Camera-type eye (tissue), 1 donor: ENCODE measurements around the gene RPL36A. TPM values are rescaled to one million over a fixed set of nuclear protein-coding genes. Genes with fewer than 3 reads are reported as not detected.

Experiments
- total RNA-seq: library from RNA; depleted of rRNA; stranded (reverse); fragments of >200 nt; gene quantifications from one replicate; pipeline ENCODE4 v1.2.3, GENCODE V29; 2014

RPL36A gene
- total RNA-seq, result 934 TPM

DNA sequence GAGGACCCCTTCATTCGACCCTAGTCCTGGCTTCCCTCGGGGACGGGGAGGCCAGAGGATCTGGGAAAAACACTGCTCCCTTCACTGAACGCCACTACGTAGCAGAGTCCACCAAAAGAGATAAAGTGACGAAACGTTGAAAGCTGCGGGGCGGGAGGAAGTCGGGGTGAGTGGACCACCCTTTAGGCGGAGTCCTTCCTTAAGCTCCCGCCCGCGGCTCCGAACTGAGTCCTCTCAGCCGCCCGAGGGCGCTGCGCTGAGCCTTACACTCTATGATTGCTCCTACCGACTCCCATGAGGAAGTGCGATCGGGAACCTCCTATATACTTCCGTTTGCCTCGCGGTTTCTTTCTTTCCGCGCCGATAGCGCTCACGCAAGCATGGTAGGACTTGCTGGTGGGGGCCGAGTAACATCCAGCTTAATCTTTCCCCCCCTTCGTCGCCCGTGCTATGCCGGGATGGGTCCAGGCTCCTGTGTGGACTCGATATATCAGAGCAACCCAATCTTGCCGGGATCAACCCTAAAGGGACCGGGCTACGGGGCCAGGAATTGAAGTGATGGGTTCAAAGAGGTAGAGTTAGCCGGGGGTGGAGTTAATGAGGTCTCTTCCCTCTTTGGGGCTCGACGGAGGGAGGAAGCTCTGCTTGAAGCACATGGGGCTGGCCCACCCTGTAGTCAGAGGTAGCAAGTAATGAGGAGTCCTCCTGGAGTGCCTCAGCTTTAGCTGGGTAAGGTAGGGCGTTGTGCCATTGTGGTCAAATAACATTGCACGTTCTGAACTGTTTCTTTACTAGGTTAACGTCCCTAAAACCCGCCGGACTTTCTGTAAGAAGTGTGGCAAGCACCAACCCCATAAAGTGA lies at the start of gene RPL36A:
Gene RPL36A (plus strand): TSS at position 348 of the 862 bp plus-strand sequence. CDS start 33 bp downstream, at position 381.

DNA sequence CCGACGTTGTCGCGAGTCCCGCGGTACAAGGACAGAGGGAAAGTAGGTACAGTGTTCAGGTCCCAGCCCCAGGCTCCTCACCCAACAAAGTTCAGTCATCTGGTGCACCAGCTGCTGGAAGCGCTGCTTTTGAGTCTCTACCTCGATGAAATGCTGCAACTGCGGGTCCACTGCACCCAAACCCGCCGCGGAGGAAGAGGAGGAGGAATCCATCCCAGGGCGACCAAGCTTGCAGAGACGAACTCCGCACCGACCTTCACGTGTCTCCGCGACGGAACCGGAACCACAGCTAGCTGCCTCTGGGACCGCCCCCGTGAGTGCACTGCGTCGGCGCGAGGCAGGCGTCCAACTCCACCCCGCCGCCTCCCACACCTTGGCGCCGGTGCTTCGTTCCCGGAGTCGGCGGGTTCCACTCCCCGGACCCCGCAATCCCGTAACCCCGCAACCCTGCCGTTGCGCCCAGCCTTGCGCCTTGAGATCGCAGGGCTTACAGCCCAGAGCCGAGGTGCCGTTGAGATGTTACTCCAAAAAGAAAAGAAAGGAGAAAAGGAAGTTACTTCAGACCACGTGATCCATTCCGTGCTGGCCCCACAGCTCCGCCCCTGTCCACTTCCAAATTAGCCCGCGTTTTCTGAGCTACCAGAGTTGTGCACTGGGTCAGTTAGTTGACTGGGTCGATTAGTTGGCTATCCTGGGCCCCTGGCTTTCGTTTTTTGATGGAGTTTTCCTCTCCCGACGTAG lies 42.2 kb upstream of the RPL36A start, which contains the start of gene TIMM8A:
Gene TIMM8A (minus strand): TSS at position 291 of the 741 bp plus-strand sequence. CDS start 78 bp downstream, at position 213.

DNA sequence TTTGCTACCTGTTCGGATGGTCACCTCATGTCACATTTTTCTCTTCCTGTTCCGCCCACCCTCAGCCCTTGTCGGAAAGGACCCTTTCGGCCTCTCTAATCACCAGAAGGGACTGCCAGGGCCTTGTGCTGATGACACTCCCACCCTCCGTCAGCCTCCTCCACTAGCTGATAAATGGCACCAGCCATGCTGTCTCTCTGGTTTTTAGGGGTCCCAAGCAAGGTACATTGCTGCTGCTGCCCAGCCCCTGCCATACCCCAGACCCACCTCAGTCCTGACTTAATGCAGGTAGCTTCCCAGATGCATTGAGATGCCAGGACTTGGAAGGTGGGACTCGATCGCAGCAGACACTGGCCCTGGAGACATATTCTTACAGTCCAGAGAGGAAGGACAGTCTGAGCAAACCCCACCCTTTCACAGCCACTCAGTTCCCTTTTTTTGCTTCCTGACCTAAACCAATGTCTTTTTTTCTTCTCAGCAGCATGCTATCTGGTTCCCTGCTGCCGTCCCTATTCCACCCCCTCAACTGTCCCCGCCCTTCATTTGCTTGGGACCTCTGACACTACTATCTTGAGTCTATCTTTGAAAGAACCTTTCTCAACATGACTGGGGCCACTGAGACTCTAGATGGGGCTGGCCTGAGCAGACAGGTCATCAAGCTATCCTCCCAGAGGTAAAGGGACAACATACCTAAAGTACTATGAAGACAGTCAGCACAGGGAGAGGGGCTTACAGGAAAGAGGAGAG lies 4.8 kb upstream of the RPL36A start, which contains the start of gene BTK:
Gene BTK (minus strand): TSS at position 397 of the 747 bp plus-strand sequence. CDS start 10,907 bp downstream, outside the sequence.

DNA sequence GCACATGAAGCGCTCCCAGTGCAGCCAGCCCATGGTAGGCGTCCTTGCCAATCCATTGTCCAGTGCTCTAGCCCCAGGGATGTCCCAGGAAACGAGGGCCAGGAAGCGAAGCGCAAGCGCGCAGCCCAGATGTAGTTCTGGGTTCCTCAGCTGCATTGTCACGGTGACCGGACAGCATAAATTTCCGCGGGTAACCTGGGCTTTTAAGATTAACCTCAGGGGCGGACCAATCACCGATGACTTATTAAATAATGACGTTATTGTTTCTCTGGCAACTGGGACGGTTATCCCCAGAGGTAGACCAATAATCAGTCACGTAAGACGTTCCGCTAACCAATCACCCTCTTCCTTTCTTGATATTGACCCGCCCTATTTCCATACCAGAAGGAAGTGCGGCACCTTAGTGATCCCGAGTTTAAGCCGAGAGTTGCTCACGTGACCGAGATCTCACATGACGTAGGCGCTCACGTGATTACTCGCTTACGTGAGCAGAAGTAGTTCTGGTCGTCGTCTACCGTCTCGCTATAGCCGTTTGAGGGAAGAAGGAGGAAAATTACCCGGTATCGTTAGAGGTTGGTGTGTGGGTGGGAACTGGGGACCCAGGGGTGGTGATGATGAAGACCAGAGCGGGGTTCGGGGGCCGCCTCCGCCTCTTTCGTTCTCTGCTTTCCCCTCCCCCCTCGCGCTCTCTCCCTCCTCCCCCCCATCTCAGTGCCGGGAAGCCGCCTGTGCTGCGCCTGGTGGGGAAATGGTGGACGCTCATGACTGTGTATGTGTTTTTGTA lies 17.1 kb downstream of the RPL36A start, which contains the start of the genes GLA and HNRNPH2:
Gene GLA (minus strand): TSS at position 178 of the 784 bp plus-strand sequence. CDS start 22 bp downstream, at position 156.
Gene HNRNPH2 (plus strand): TSS at position 475 of the 784 bp plus-strand sequence. CDS start 3,767 bp downstream, outside the sequence.

Other genes with a start within 250 kb of the RPL36A start
- gene DRP2, start 171.2 kb upstream of the RPL36A start, total RNA-seq, result 3.7 TPM
- gene TAF7L, start 99.7 kb upstream of the RPL36A start, total RNA-seq, result not detected
- gene TIMM8A, start 42.3 kb upstream of the RPL36A start, total RNA-seq, result 8.2 TPM
- gene BTK, start 4.8 kb upstream of the RPL36A start, total RNA-seq, result 3.1 TPM
- gene GLA, start 16.9 kb downstream of the RPL36A start, total RNA-seq, result 18.7 TPM
- 86.1 TPM for gene HNRNPH2, start 17.2 kb downstream of the RPL36A start, total RNA-seq
- gene ARMCX4, start 94.4 kb downstream of the RPL36A start, total RNA-seq, result 23.3 TPM
- 73.6 TPM for gene ARMCX1, start 159.5 kb downstream of the RPL36A start, total RNA-seq
- gene ARMCX6, start 227.0 kb downstream of the RPL36A start, total RNA-seq, result 38.4 TPM
- 103 TPM for gene ARMCX3, start 232.1 kb downstream of the RPL36A start, total RNA-seq